ENCODE results near the gene ADAMTSL2. TPM values are rescaled to one million over a fixed set of nuclear protein-coding genes. Genes with fewer than 3 reads are reported as not detected.

The ADAMTSL2 gene
- total RNA-seq, 2 experiments from 2014 or later: 0.11 to 0.25 TPM

DNA sequence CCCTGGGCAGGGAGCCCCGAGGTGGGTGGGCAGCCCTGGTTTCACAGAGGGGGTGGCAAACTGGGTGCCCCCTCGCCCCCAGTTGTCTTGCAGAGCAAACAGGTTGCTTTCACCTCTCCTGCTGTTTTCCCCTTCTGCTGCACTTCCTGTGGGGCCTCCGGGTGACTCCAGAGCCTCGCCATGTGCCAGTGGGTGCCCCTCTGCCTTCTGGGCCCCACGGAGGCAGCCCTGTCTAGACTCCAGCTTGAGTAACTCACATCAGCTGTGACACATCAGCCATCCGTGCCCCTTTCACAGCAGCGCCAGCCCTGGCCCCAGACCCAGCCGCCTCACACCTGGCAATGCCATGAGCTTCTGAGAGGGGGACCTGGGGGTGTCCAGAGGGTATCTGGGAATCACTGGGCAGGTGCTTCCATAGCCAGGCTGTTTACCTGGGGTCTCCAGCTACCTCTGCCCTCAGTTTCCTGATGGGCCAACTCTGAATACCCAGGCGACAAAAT is 36.9 kb downstream of the ADAMTSL2 start:
- ChIA-PET POLR2A (no interaction called here), CTCF (no interaction called here)
- peak; percentile 27 for ATAC-seq
- no peak for TF ChIP-seq CTCF (IDR thresholded peaks at IDR 0.05)
- H3K36me3 Mint-ChIP-seq (ENCODE audit: low read depth): no peaks in the 10 kb centered on the region
- no peak overlapping the region for H3K4me3 Mint-ChIP-seq
- no peaks in the 10 kb centered on the region for H3K9me3 Mint-ChIP-seq
- H3K27ac Mint-ChIP-seq: no peak overlapping the region
- no peaks in the 10 kb centered on the region for H3K4me1 Mint-ChIP-seq (ENCODE audit: low read depth)
- H3K27me3 Mint-ChIP-seq: peaks cover 4% of the 10 kb centered on the region
- DNase-seq: no peak
- intact Hi-C loops (cut with micrococcal nuclease): no loop called here

- Mint-ChIP-seq H3K9me3 (no peaks in the 10 kb centered on the region), H3K27me3 (peaks cover 9% of the 10 kb centered on the region), H3K4me1 (ENCODE audit: low read depth) (peaks cover 4% of the 10 kb centered on the region), H3K36me3 (ENCODE audit: low read depth) (no peaks in the 10 kb centered on the region), H3K27ac (no peak overlapping the region), H3K4me3 (no peak overlapping the region)
- DNase-seq (no peak), ATAC-seq (no peak)
- no peak for TF ChIP-seq CTCF (IDR thresholded peaks at IDR 0.05)
- intact Hi-C loops (cut with micrococcal nuclease): no loop called here
- CTCF ChIA-PET: no interaction called here
- POLR2A ChIA-PET: no interaction called here
Measured at GRCh38 chr9:133571896-133572595, 37.5 kb downstream of the ADAMTSL2 start.

GRCh38 chr9:133572821-133573361 is 38.4 kb downstream of the ADAMTSL2 start:
- DNase-seq: no peak
- Mint-ChIP-seq H3K4me1 (ENCODE audit: low read depth) (peaks cover 4% of the 10 kb centered on the region), H3K4me3 (no peak overlapping the region), H3K27me3 (peaks cover 9% of the 10 kb centered on the region), H3K36me3 (ENCODE audit: low read depth) (no peaks in the 10 kb centered on the region), H3K9me3 (no peaks in the 10 kb centered on the region), H3K27ac (no peak overlapping the region)
- ATAC-seq: no peak
- ChIA-PET POLR2A (interaction anchor here (0.7 kb wide), 1 partner anchor 39 kb away, joined by 3 read pairs; no protein-coding TSS in a partner anchor), CTCF (no interaction called here)
- TF ChIP-seq CTCF (IDR thresholded peaks at IDR 0.05): no peak
- intact Hi-C loops (cut with micrococcal nuclease): no loop called here

GRCh38 chr9:133573791-133574515 is 39.4 kb downstream of the ADAMTSL2 start:
- CTCF ChIA-PET: no interaction called here

More at GRCh38 chr9:133573791-133574515, 39.4 kb downstream of the ADAMTSL2 start:
- peaks cover 13% of the 10 kb centered on the region for H3K27me3 Mint-ChIP-seq
- H3K36me3 Mint-ChIP-seq (ENCODE audit: low read depth): no peaks in the 10 kb centered on the region
- peaks cover 4% of the 10 kb centered on the region for H3K4me1 Mint-ChIP-seq (ENCODE audit: low read depth)
- DNase-seq (no peak), ATAC-seq (no peak)
- intact Hi-C loops (cut with micrococcal nuclease): no loop called here
- no peak overlapping the region for H3K27ac Mint-ChIP-seq
- H3K9me3 Mint-ChIP-seq: no peaks in the 10 kb centered on the region
- POLR2A ChIA-PET: no interaction called here
- TF ChIP-seq CTCF (IDR thresholded peaks at IDR 0.05): no peak
- H3K4me3 Mint-ChIP-seq: no peak overlapping the region

Measured in activated CD8-positive, alpha-beta T cell treated with anti-CD3 and anti-CD28 coated beads for 36 hours (primary cell).